IMR-90 (cell line): ENCODE data around the gene SPI1. TPM values are rescaled to one million over a fixed set of nuclear protein-coding genes. Genes with fewer than 3 reads are reported as not detected.

ENCODE experiments used
- ATAC-seq: fragments of 200-7000 bp; cut with Tn5 transposase; 2 replicates; pipeline ENCODE4 v1.9.1; 2020; ENCODE audit warnings: low read depth, mild to moderate bottlenecking, moderate library complexity
- BruUV-seq: library from RNA; stranded (reverse); fragments of 400-500 nt; replicated peaks from 2 replicates; lab custom pipeline; 2021; lab: Mats Ljungman, UMichigan
- CTCF ChIA-PET: fragments of 300-600 bp; formaldehyde crosslinking; extraction: SDS; loops from one replicate; lab custom pipeline; 2021; ENCODE audit warnings: antibody characterized with exemption; lab: Yijun Ruan, JAX
- POLR2A ChIA-PET: fragments of 300-600 bp; sonication (Branson Sonifier 250); formaldehyde crosslinking; loops from one replicate; lab custom pipeline; 2022; ENCODE audit warnings: antibody characterized with exemption; ENCODE audit not compliant: unreplicated experiment; lab: Charles Lee
- DNase-seq: peaks from one replicate; pipeline ENCODE4 v3.0.0; 2013
- H2AFZ ChIP-seq: replicated peaks from 2 replicates; pipeline ENCODE3; 2013; ENCODE audit warnings: low read length, mild to moderate bottlenecking; ENCODE audit not compliant: poor library complexity
- H2AK5ac ChIP-seq: 2 replicates; pipeline ENCODE4 v1.6.1; 2013; ENCODE audit warnings: low read depth, low read length, inconsistent platforms
- H2AK9ac ChIP-seq: replicated peaks from 2 replicates; pipeline ENCODE3; 2013; ENCODE audit warnings: mild to moderate bottlenecking, low read depth, low read length, moderate library complexity; ENCODE audit not compliant: poor library complexity
- H2BK120ac ChIP-seq: 2 replicates; pipeline ENCODE4 v1.6.1; 2013; ENCODE audit warnings: low read depth, low read length, inconsistent platforms
- H2BK15ac ChIP-seq: 3 replicates; pipeline ENCODE4 v1.6.1; 2013; ENCODE audit warnings: low read depth, low read length, inconsistent platforms
- H2BK20ac ChIP-seq: 2 replicates; pipeline ENCODE4 v1.6.1; 2013; ENCODE audit warnings: low read depth, mild to moderate bottlenecking, inconsistent platforms, low read length, moderate library complexity
- H2BK5ac ChIP-seq: 2 replicates; pipeline ENCODE4 v1.6.1; 2013; ENCODE audit warnings: mild to moderate bottlenecking, low read depth, low read length, inconsistent platforms; ENCODE audit not compliant: poor library complexity, severe bottlenecking
- H3K14ac ChIP-seq: replicated peaks from 2 replicates; pipeline ENCODE4 v1.6.1; 2013; ENCODE audit warnings: low read depth, low read length, inconsistent platforms
- H3K18ac ChIP-seq: 2 replicates; pipeline ENCODE4 v1.6.1; 2013; ENCODE audit warnings: low read depth, low read length, control low read depth
- H3K23ac ChIP-seq: 2 replicates; pipeline ENCODE4 v1.6.1; 2013; ENCODE audit warnings: low read depth, low read length, inconsistent platforms
- H3K27ac ChIP-seq: 2 replicates; pipeline ENCODE4 v1.5.1; 2013; ENCODE audit warnings: mild to moderate bottlenecking, control low read depth, low read length; ENCODE audit not compliant: insufficient read depth
- H3K27me3 ChIP-seq: 2 replicates; pipeline ENCODE4 v1.6.1; 2013; ENCODE audit warnings: low read length; ENCODE audit not compliant: control insufficient read depth, insufficient read depth
- H3K36me3 ChIP-seq: 2 replicates; pipeline ENCODE4 v1.6.1; 2013; ENCODE audit warnings: low read length, mixed read lengths; ENCODE audit not compliant: control insufficient read depth, insufficient read depth
- H3K4ac ChIP-seq: 2 replicates; pipeline ENCODE4 v1.6.1; 2013; ENCODE audit warnings: low read depth, low read length, inconsistent platforms
- H3K4me1 ChIP-seq: 2 replicates; pipeline ENCODE4 v1.6.1; 2013; ENCODE audit warnings: low read length, mixed read lengths; ENCODE audit not compliant: control insufficient read depth, insufficient read depth
- H3K4me2 ChIP-seq: 2 replicates; pipeline ENCODE4 v1.6.1; 2013; ENCODE audit warnings: low read depth, mild to moderate bottlenecking, control low read depth, low read length, moderate library complexity
- H3K4me3 ChIP-seq: 2 replicates; pipeline ENCODE4 v1.5.1; 2013; ENCODE audit warnings: low read depth, mild to moderate bottlenecking, control low read depth, low read length, moderate library complexity; ENCODE audit not compliant: insufficient read depth
- H3K56ac ChIP-seq: 2 replicates; pipeline ENCODE4 v1.6.1; 2013; ENCODE audit warnings: low read length, inconsistent platforms; ENCODE audit not compliant: insufficient read depth; ENCODE audit errors: extremely low read depth
- H3K79me1 ChIP-seq, 2 experiments: 2 replicates each; pipeline ENCODE4 v1.6.1; 2013; ENCODE audit warnings: low read length in 2 of 2, inconsistent platforms in 1 of 2, low read depth in 1 of 2
- H3K9ac ChIP-seq: 2 replicates; pipeline ENCODE4 v1.6.1; 2013; ENCODE audit warnings: low read depth, low read length, control low read depth
- H3K9me1 ChIP-seq: 2 replicates; pipeline ENCODE4 v1.6.1; 2013; ENCODE audit warnings: low read length, inconsistent platforms; ENCODE audit not compliant: insufficient read depth
- H3K9me3 ChIP-seq: 2 replicates; pipeline ENCODE4 v1.6.1; 2013; ENCODE audit warnings: low read length; ENCODE audit not compliant: control insufficient read depth, insufficient read depth
- H4K20me1 ChIP-seq: 2 replicates; pipeline ENCODE4 v1.6.1; 2013; ENCODE audit warnings: low read length, inconsistent platforms; ENCODE audit not compliant: insufficient read depth
- H4K5ac ChIP-seq: 2 replicates; pipeline ENCODE4 v1.6.1; 2013; ENCODE audit warnings: mild to moderate bottlenecking, low read depth, low read length, control low read depth
- H4K8ac ChIP-seq, 2 experiments: 2 replicates each; pipeline ENCODE4 v1.6.1; 2013; ENCODE audit warnings: low read depth in 2 of 2, low read length in 2 of 2, control low read depth in 1 of 2, inconsistent platforms in 1 of 2
- H4K91ac ChIP-seq: 2 replicates; pipeline ENCODE4 v1.6.1; 2013; ENCODE audit warnings: low read depth, low read length, inconsistent platforms; ENCODE audit not compliant: insufficient read depth
- BHLHE40 ChIP-seq: fragments of 150-350 bp; IDR thresholded peaks from 2 replicates; pipeline ENCODE4 v1.6.1; 2016; ENCODE audit warnings: mild to moderate bottlenecking, low read depth, low read length
- CEBPB ChIP-seq: IDR thresholded peaks from 2 replicates; pipeline ENCODE4 v1.6.1; 2012; ENCODE audit warnings: low read depth, low read length, improper control_type of control experiment
- CHD1 ChIP-seq: IDR thresholded peaks from 2 replicates; pipeline ENCODE4 v1.6.1; 2012; ENCODE audit warnings: low read depth, low read length, improper control_type of control experiment
- ELK1 ChIP-seq: fragments of 150-350 bp; IDR thresholded peaks from 2 replicates; pipeline ENCODE4 v1.6.1; 2016; ENCODE audit warnings: low read depth, mild to moderate bottlenecking, low read length, moderate library complexity, borderline replicate concordance
- FOS ChIP-seq: fragments of 150-350 bp; IDR thresholded peaks from 2 replicates; pipeline ENCODE4 v1.6.1; 2016; ENCODE audit warnings: low read depth, low read length
- MAFK ChIP-seq: IDR thresholded peaks from 2 replicates; pipeline ENCODE4 v1.6.1; 2012; ENCODE audit warnings: low read depth, low read length, improper control_type of control experiment
- MAZ ChIP-seq: IDR thresholded peaks from 2 replicates; pipeline ENCODE4 v1.6.1; 2012; ENCODE audit warnings: low read depth, mild to moderate bottlenecking, low read length, improper control_type of control experiment, moderate library complexity, borderline replicate concordance
- NFE2L2 ChIP-seq: fragments of 150-350 bp; IDR thresholded peaks from 2 replicates; pipeline ENCODE4 v1.6.1; 2016; ENCODE audit warnings: low read depth, mild to moderate bottlenecking, low read length
- POLR2A ChIP-seq: IDR thresholded peaks from 2 replicates; pipeline ENCODE4 v1.6.1; 2012; ENCODE audit warnings: mild to moderate bottlenecking, low read depth, low read length
- RAD21 ChIP-seq: IDR thresholded peaks from 2 replicates; pipeline ENCODE4 v1.6.1; 2012; ENCODE audit warnings: low read length, improper control_type of control experiment
- RCOR1 ChIP-seq: IDR thresholded peaks from 2 replicates; pipeline ENCODE4 v1.6.1; 2012; ENCODE audit warnings: mild to moderate bottlenecking, low read length, improper control_type of control experiment; ENCODE audit not compliant: insufficient replicate concordance
- RFX5 ChIP-seq: IDR thresholded peaks from 2 replicates; pipeline ENCODE4 v1.8.0; 2012; ENCODE audit warnings: low read depth, mild to moderate bottlenecking, low read length, moderate library complexity
- SMC3 ChIP-seq: fragments of 150-350 bp; IDR thresholded peaks from 2 replicates; pipeline ENCODE4 v1.6.1; 2016; ENCODE audit warnings: low read depth, mild to moderate bottlenecking, antibody characterized with exemption, low read length, moderate library complexity
- USF2 ChIP-seq: fragments of 150-350 bp; IDR thresholded peaks from 2 replicates; pipeline ENCODE4 v1.6.1; 2017; ENCODE audit warnings: mild to moderate bottlenecking, antibody characterized with exemption, low read length, low read depth
- WGBS, 2 experiments: methylation state at CpG; one replicate each; pipeline versions ENCODE4 v1.1.5 to v1.1.7; 2013; ENCODE audit warnings: missing lambda C conversion rate in 2 of 2; ENCODE audit not compliant: insufficient read length in 1 of 2; ENCODE audit errors: extremely low coverage in 2 of 2; 5-methylcytosine and 5-hydroxymethylcytosine counted together
- dilution Hi-C: fragments of 300-500 bp; cut with HindIII; formaldehyde crosslinking; loops from one replicate; pipeline ENCODE4 v1.14.3; 2018; ENCODE audit warnings: low sequenced_read_pairs; ENCODE audit not compliant: unreplicated experiment
- in situ Hi-C: fragments of 300-500 bp; cut with MboI; formaldehyde crosslinking; loops from 3 replicates; pipeline ENCODE4 v1.14.3; 2019; ENCODE audit warnings: low sequenced_read_pairs, inconsistent platforms, mixed read lengths
- intact Hi-C: fragments of 100-400 bp; cut with micrococcal nuclease; formaldehyde crosslinking; loops from 2 replicates; pipeline ENCODE4 v1.10.0; 2022
- polyA plus RNA-seq, 3 experiments: library from polyadenylated mRNA; depleted of rRNA; stranded (reverse); fragments of >200 nt; gene quantifications; 2 replicates each; pipeline ENCODE4 v1.2.3, GENCODE V29; 2012; ENCODE audit warnings: low replicate concordance in 1 of 3
- total RNA-seq: library from RNA; depleted of rRNA; stranded (reverse); fragments of >200 nt; gene quantifications from 2 replicates; pipeline ENCODE4 v1.2.3, GENCODE V29; 2012

Gene SPI1
- total and polyA plus RNA-seq, 2 of the 4 experiments (the other 2 are of a cell fraction): not detected

- peak overlapping the region; percentile 27; the same call in 1 of the 2 replicates for H3K27ac ChIP-seq
- intact Hi-C loops (no loop called here), in situ Hi-C loops (no loop called here)
- no peak for TF ChIP-seq ELK1
- no peak for TF ChIP-seq POLR2A
- no peak for TF ChIP-seq RFX5
- no peak for TF ChIP-seq FOS
- no peak for TF ChIP-seq RCOR1
- no peak for TF ChIP-seq CHD1
- TF ChIP-seq SMC3: 0 out of 2 replicates have a peak, but pooled peaks have one; percentile 22
- TF ChIP-seq RAD21: peak; percentile 46
- TF ChIP-seq MAZ: no peak
- TF ChIP-seq CEBPB: no peak
- TF ChIP-seq MAFK: no peak
- no peak for TF ChIP-seq BHLHE40
- no peak for TF ChIP-seq NFE2L2
- TF ChIP-seq USF2: no peak
These were observed 33.8 kb upstream of the SPI1 start for GRCh38 chr11:47411884-47412746.

More at GRCh38 chr11:47411884-47412746, 33.8 kb upstream of the SPI1 start:
- Histone ChIP-seq H3K9me1 (peaks cover 13% of the 10 kb centered on the region), H3K79me1 (peaks cover 15 to 67% of the 10 kb centered on the region in 2 experiments; a peak in 3 of 4 replicates), H3K4me1 (peaks cover 54% of the 10 kb centered on the region), H4K8ac (no peak overlapping the region; a peak in 1 of 4 replicates), H3K4me3 (no peak overlapping the region), H3K9ac (no peak overlapping the region), H4K20me1 (peaks cover 31% of the 10 kb centered on the region; the same call in 1 of the 2 replicates), H2AK9ac (peak overlapping the region; percentile 4), H2BK120ac (no peak overlapping the region), H4K91ac (no peak overlapping the region), H4K5ac (no peak overlapping the region), H3K4me2 (no peak overlapping the region), H3K56ac (no peak overlapping the region), H2BK5ac (peak overlapping the region; percentile 4), H2AK5ac (peak overlapping the region; percentile 42; the same call in 1 of the 2 replicates), H3K23ac (no peak overlapping the region), H2AFZ (peak overlapping the region; percentile 26), H3K14ac (no peak overlapping the region), H3K18ac (no peak overlapping the region), H2BK20ac (no peak overlapping the region), H3K9me3 (no peaks in the 10 kb centered on the region), H3K4ac (no peak overlapping the region), H3K36me3 (peaks cover 51% of the 10 kb centered on the region), H2BK15ac (no peak overlapping the region), H3K27me3 (no peaks in the 10 kb centered on the region)
- ATAC-seq (no peak), DNase-seq (peak; percentile 26)
- dilution Hi-C loops: no loop called here
- CTCF ChIA-PET: interaction anchor here (0.6 kb wide), 1 partner anchor 468 kb away, joined by 4 read pairs; no protein-coding TSS in a partner anchor
- WGBS, 2 experiments: 100% methylated on average over 1 of the region's 12 CpGs; no CpG with 5 or more reads in 1 of the 2 experiments
- no TSS peak for BruUV-seq
- POLR2A ChIA-PET: interaction anchor here (0.6 kb wide), 2 partner anchors 19 to 232 kb away, joined by 3 to 4 read pairs; no protein-coding TSS in a partner anchor
